Activated naive CD8-positive, alpha-beta T cell treated with anti-CD3 and anti-CD28 coated beads, Interleukin-2, amount 10 ng/mL, durations not matched to agents 7 days and 5 days (primary cell): ENCODE results near the gene SOD2. TPM values are rescaled to one million over a fixed set of nuclear protein-coding genes. Genes with fewer than 3 reads are reported as not detected.
A peak's percentile ranks its signal among the peaks of the same experiment; 100 is the strongest.

Experiments used
- ATAC-seq: fragments of 150-1000 bp; cut with Tn5 transposase; one replicate; pipeline ENCODE4 v1.10.0; 2021; ENCODE audit warnings: low read depth, moderate library complexity
- POLR2A ChIA-PET: fragments of 350-600 bp; sonication (Branson Sonifier 250); formaldehyde crosslinking; loops from one replicate; lab custom pipeline; 2021; ENCODE audit warnings: antibody characterized with exemption; lab: Charles Lee
- DNase-seq: peaks from one replicate; pipeline ENCODE4 v3.0.0; 2021
- H3K27ac Mint-ChIP-seq: one replicate; pipeline ENCODE4 v1.8.0; 2022; ENCODE audit warnings: mild to moderate bottlenecking, mixed read lengths
- H3K27me3 Mint-ChIP-seq: one replicate; pipeline ENCODE4 v1.8.0; 2022; ENCODE audit warnings: mild to moderate bottlenecking, moderate library complexity, mixed read lengths
- H3K36me3 Mint-ChIP-seq: one replicate; pipeline ENCODE4 v1.8.0; 2021; ENCODE audit warnings: mild to moderate bottlenecking, mixed read lengths
- H3K4me1 Mint-ChIP-seq: one replicate; pipeline ENCODE4 v1.8.0; 2021; ENCODE audit warnings: mixed read lengths
- H3K4me3 Mint-ChIP-seq: one replicate; pipeline ENCODE4 v1.8.0; 2022; ENCODE audit warnings: mild to moderate bottlenecking, moderate library complexity, mixed read lengths
- H3K9me3 Mint-ChIP-seq: one replicate; pipeline ENCODE4 v1.8.0; 2021; ENCODE audit warnings: mixed read lengths
- total RNA-seq, 2 experiments: library from RNA; stranded (reverse); gene quantifications; one replicate each; pipeline ENCODE4 v1.2.3, GENCODE V29; 2021

SOD2 gene
- total RNA-seq, 2 experiments from 2014 or later = 68.4 to 72.1 TPM

DNA sequence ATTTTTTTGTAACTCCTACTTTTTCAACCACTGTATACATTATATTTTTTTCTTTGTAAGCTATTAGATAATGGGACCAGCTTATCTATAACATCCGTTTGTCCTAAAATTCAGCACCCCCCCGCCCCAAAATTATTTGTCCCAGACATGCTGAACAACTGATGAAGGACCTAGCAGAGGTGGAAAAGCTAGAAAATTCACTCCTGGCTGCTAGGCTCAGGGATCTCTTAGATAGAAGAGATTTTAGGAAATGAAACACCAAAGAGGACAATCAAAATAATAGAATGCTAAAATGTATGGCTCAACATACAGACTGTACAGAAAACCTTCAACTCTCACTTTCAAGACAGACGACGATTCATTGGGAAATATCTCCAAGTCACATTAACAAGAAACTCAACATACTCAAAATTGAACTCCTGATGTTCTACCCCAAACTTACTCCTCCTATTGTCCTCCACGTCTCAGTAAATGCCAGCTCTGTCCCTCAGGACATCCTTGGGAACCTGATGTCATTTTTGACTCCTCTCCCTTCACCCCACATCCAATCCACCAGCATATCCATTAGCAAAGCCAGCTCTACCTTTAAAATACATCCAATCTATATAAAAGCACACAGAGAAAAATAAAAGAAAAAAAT is 4.7 kb downstream of the SOD2 start:
- Mint-ChIP-seq H3K27ac (no peak overlapping the region), H3K9me3 (no peaks in the 10 kb centered on the region), H3K36me3 (peaks cover 30% of the 10 kb centered on the region), H3K4me1 (peaks cover 33% of the 10 kb centered on the region), H3K4me3 (no peak overlapping the region), H3K27me3 (no peaks in the 10 kb centered on the region)
- POLR2A ChIA-PET = interaction anchor here (1.3 kb wide), 1 partner anchor 38 kb away, joined by 3 read pairs; no protein-coding TSS in a partner anchor
- DNase-seq (no peak), ATAC-seq (no peak)

DNA sequence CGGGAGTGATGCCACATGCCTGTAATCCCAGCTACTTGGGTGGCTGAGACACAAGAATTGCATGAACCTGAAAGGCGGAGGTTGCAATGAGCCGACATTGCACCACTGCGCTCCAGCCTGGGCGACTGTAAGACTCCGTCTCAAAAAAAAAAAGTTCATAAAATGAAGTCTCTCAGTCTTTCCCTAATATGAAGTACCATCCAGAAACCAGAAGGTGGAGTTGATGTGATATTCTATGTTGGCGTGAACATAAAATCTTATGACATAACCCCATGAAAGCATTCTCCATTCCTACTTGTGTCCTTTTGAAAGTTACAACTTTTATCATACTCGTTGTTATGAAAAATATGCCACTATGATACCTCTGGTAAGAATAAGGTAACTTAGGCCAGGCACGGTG is 5.7 kb downstream of the SOD2 start:
- H3K4me1 Mint-ChIP-seq = peaks cover 33% of the 10 kb centered on the region
- no peaks in the 10 kb centered on the region for H3K9me3 Mint-ChIP-seq
- H3K27me3 Mint-ChIP-seq = no peaks in the 10 kb centered on the region
- DNase-seq (no peak), ATAC-seq (no peak)
- peaks cover 31% of the 10 kb centered on the region for H3K36me3 Mint-ChIP-seq
- H3K4me3 Mint-ChIP-seq = no peak overlapping the region
- no peak overlapping the region for H3K27ac Mint-ChIP-seq
- POLR2A ChIA-PET = no interaction called here

DNA sequence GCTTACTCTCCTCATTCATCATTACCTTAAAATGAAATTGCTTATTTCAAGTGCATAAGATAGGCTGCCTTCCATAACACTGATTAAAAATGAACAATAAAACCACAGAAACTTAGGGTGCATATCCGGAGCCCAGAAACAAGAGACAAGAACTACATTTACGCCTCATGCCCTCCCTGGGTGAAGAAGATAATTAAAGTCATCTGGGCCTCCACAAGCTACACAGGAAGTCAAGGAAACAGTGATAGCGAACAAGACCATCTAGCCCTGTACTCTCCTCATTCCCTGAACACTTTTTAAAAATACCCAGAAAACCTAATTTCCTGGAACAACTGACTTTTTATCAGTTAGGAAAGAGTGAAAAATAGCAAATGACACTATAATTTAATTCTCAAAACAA is 6.3 kb downstream of the SOD2 start:
- no peak for DNase-seq
- no peaks in the 10 kb centered on the region for H3K27me3 Mint-ChIP-seq
- H3K4me1 Mint-ChIP-seq = peaks cover 28% of the 10 kb centered on the region
- peaks cover 31% of the 10 kb centered on the region for H3K36me3 Mint-ChIP-seq
- ATAC-seq = peak; percentile 38
- H3K4me3 Mint-ChIP-seq = no peak overlapping the region
- no peak overlapping the region for H3K27ac Mint-ChIP-seq
- POLR2A ChIA-PET = no interaction called here
- no peaks in the 10 kb centered on the region for H3K9me3 Mint-ChIP-seq

DNA sequence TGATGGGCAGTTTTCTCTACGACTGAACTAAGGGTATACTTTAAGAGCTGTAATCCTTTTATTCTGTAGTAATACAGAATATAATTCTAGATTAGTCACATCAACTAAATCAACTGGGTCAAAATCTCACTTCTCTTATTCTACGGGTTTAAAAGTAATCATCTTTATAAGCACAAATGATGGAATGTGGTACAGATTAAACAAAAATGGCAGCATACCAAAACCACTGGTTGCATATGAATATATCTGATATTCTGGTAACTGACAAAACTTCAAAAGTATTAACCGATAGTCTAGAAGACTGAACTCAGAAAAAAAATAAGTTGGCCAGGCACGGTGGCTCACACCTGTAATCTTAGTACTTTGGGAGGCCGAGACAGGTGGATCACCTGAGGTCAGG is 7.0 kb downstream of the SOD2 start:
- peaks cover 27% of the 10 kb centered on the region for H3K36me3 Mint-ChIP-seq
- H3K27ac Mint-ChIP-seq = no peak overlapping the region
- ATAC-seq = no peak
- POLR2A ChIA-PET = no interaction called here
- no peak for DNase-seq
- no peaks in the 10 kb centered on the region for H3K27me3 Mint-ChIP-seq
- H3K4me3 Mint-ChIP-seq = no peak overlapping the region
- peaks cover 23% of the 10 kb centered on the region for H3K4me1 Mint-ChIP-seq
- no peaks in the 10 kb centered on the region for H3K9me3 Mint-ChIP-seq

DNA sequence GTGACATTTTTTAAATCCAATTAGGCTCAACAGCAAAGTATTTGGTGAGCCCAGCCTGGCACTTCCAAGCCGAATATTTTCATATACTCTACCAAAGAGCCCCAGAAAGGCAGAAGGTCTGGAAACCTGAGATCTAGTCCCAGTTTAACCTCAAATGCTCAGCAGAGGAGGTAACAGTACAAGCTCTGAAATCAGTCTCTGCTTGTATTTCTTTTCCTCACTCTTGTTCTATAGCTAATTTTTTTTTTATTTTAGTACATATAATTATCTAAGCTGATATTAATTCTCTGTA is 9.1 kb downstream of the SOD2 start:
- Mint-ChIP-seq H3K27ac (no peak overlapping the region), H3K27me3 (no peaks in the 10 kb centered on the region), H3K4me3 (no peak overlapping the region), H3K36me3 (peaks cover 27% of the 10 kb centered on the region), H3K9me3 (no peaks in the 10 kb centered on the region), H3K4me1 (peaks cover 21% of the 10 kb centered on the region)
- POLR2A ChIA-PET = no interaction called here
- ATAC-seq = no peak
- no peak for DNase-seq

DNA sequence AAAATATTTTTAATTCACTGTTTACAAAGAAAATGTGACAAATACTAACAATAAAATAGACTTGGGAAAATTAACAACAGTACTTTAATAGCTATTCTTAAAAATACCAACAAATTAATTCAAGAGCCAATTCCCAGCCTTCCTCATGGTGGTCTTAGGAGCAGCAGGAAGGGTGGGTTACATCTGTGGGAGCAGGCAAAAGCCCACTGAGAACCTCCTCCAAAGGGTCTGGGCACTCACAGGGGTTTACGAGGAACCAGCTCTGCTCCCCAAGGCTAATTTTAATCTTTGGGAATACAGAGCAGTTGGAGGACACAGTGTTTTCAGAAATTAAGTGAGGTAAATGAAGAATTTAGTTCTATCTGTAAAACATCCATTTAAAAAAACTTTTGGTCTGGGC is 10.2 kb downstream of the SOD2 start:
- H3K27ac Mint-ChIP-seq = no peak overlapping the region
- ATAC-seq (no peak), DNase-seq (no peak)
- H3K36me3 Mint-ChIP-seq = peaks cover 26% of the 10 kb centered on the region
- H3K4me3 Mint-ChIP-seq = no peak overlapping the region
- no peaks in the 10 kb centered on the region for H3K27me3 Mint-ChIP-seq
- POLR2A ChIA-PET = interaction anchor here (0.5 kb wide), 1 partner anchor 577 kb away, joined by 3 read pairs; no protein-coding TSS in a partner anchor
- no peaks in the 10 kb centered on the region for H3K9me3 Mint-ChIP-seq
- H3K4me1 Mint-ChIP-seq = peaks cover 13% of the 10 kb centered on the region

DNA sequence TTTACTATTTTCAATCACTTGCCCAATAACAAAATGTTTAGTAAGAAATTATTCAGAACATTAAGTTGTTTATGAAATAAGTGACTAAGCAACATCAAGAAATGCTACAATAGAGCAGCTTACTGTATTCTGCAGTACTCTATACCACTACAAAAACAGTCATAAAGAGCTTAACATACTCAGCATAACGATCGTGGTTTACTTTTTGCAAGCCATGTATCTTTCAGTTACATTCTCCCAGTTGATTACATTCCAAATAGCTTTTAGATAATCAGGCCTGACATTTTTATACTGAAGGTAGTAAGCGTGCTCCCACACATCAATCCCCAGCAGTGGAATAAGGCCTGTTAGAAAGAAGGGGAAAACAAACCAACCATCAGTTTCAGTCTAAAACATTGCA is 10.7 kb downstream of the SOD2 start:
- no peak for DNase-seq
- peaks cover 10% of the 10 kb centered on the region for H3K4me1 Mint-ChIP-seq
- H3K27me3 Mint-ChIP-seq = no peaks in the 10 kb centered on the region
- no peak overlapping the region for H3K27ac Mint-ChIP-seq
- ATAC-seq = no peak
- H3K9me3 Mint-ChIP-seq = no peaks in the 10 kb centered on the region
- POLR2A ChIA-PET = interaction anchor here (0.5 to 1.4 kb wide), 2 partner anchors 10 to 576 kb away, joined by 3 read pairs; no protein-coding TSS in a partner anchor
- peaks cover 23% of the 10 kb centered on the region for H3K36me3 Mint-ChIP-seq
- no peak overlapping the region for H3K4me3 Mint-ChIP-seq

DNA sequence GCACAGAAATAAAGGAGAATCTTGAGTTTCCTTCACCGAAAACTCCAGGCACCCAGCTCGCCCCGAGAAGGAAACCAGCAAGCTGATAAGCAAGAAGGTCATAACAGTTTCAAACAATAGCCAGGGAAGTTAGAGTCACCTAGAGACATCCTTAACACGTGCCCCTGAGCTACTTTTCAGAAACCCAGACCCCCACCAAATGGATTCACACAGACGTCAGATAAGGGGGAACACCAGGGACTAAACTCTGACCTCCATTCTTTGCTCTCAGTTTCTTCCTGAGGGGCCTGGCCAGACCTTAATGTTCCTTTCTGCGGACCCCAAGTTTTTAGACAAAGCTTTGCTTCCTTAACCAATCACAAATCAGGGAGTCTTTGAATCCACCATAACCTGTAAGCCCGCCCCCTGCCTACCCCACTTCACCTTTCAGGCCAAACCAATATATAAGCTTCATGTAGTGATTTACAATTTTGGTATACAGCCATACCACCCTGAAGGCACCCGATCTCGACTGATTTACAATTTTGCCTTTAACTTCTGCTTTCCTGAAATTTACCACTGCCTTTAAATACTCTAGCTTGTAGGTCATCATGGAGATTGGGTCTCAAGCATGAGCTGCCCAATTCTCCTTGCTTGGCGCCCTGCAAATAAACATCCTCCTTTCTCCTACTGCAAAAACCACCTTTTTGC is 11.7 kb downstream of the SOD2 start:
- POLR2A ChIA-PET = interaction anchor here (0.7 to 1.4 kb wide), 2 partner anchors 11 to 45 kb away, joined by 3 to 4 read pairs; partner anchors contain the start of gene WTAP
- H3K27ac Mint-ChIP-seq = no peak overlapping the region
- DNase-seq (no peak), ATAC-seq (no peak)
- no peak overlapping the region for H3K4me3 Mint-ChIP-seq
- H3K36me3 Mint-ChIP-seq = peaks cover 22% of the 10 kb centered on the region
- no peaks in the 10 kb centered on the region for H3K9me3 Mint-ChIP-seq
- peaks cover 4% of the 10 kb centered on the region for H3K4me1 Mint-ChIP-seq
- no peaks in the 10 kb centered on the region for H3K27me3 Mint-ChIP-seq

DNA sequence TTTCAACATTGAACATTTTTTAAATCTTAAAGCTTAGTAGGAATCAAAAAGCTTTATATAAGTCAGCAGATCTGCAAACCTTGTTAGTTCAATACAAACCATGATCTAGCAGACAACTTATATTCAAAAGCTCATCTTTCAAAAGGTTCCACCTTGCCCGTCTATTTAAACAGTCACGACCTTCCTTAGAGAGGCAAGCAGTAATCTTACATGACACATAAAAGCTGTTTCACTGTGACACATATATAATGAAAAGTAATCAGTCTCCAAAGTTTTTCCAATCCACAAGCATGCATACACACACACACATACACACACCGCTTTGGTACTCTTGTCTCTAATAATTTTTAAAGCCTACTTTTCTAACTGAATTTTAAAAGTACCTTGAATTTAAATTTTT is 12.9 kb downstream of the SOD2 start:
- peak overlapping the region; percentile 1 for H3K27ac Mint-ChIP-seq
- POLR2A ChIA-PET = no interaction called here
- H3K36me3 Mint-ChIP-seq = peaks cover 27% of the 10 kb centered on the region
- H3K4me1 Mint-ChIP-seq = peaks cover 6% of the 10 kb centered on the region
- no peak overlapping the region for H3K4me3 Mint-ChIP-seq
- no peaks in the 10 kb centered on the region for H3K27me3 Mint-ChIP-seq
- no peak for ATAC-seq
- H3K9me3 Mint-ChIP-seq = peaks cover 3% of the 10 kb centered on the region
- no peak for DNase-seq

DNA sequence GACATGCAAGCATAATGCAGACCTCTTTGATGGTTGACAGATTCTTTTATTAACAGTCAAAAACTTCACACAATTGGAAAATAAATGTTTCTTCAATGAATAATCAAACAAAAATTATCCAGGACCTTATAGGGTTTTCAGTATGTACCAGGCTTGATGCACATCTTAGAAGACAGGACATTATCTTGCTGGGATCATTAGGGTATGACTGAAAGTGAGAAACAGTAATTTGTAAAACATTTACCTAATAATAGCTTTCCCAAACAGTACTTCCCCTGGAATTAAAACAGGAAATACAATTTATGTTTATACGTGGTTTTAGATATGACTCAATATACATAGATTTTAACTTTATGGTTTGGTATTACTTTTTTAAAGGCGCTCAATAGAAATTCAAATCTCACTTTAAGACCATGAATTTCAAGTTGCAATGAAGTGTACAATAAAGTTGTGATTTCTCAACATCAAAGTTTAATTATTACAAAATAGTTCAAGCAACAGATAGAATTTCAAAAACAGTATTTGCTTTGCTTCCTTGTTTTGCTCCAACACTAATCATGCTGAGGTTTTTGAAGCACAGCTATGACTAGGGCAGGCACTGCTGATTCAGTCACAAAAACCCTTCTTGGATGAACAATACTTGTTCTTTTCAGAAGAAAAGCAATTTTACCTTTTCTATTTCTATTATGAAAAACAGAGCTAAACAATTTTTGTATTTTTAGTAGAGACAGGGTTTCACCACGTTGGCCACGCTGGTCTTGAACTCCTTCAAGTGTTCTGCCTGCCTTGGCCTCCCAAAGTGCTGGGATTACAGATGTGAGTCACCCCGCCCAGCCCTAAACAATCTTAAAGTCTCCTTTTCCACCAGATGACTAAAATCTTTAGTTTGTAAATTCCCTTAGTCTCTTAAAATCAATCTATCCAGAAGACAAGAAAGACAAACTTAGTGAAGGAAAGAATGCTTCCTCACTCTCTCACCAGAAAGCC is 13.7 kb downstream of the SOD2 start:
- Mint-ChIP-seq H3K36me3 (peaks cover 24% of the 10 kb centered on the region), H3K4me1 (peaks cover 6% of the 10 kb centered on the region), H3K27me3 (no peaks in the 10 kb centered on the region), H3K27ac (peak overlapping the region; percentile 1), H3K9me3 (peaks cover 4% of the 10 kb centered on the region), H3K4me3 (no peak overlapping the region)
- POLR2A ChIA-PET = no interaction called here
- no peak for ATAC-seq
- no peak for DNase-seq

DNA sequence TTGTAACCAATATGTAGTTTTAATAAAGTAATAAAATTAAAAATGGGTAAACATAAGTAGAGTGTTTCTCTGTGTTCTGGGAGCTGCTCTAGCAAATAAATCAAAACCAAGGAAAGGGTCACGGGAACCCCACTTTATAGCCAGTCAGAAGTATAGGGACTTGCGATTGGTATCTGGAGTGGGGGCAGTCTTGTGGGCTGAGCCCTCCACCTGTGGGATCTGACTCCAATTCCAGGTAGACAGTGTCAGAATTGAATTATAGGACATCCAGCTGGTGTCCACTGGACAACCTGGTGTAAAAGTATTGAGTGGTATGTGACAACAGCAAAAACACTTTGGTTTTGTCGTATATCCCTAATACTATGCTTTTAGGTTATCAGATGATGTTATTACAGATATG is 14.5 kb downstream of the SOD2 start:
- ATAC-seq (no peak), DNase-seq (no peak)
- POLR2A ChIA-PET = no interaction called here
- H3K36me3 Mint-ChIP-seq = peaks cover 22% of the 10 kb centered on the region
- H3K4me3 Mint-ChIP-seq = no peak overlapping the region
- H3K9me3 Mint-ChIP-seq = peaks cover 4% of the 10 kb centered on the region
- H3K27me3 Mint-ChIP-seq = no peaks in the 10 kb centered on the region
- peaks cover 6% of the 10 kb centered on the region for H3K4me1 Mint-ChIP-seq
- H3K27ac Mint-ChIP-seq = no peak overlapping the region

DNA sequence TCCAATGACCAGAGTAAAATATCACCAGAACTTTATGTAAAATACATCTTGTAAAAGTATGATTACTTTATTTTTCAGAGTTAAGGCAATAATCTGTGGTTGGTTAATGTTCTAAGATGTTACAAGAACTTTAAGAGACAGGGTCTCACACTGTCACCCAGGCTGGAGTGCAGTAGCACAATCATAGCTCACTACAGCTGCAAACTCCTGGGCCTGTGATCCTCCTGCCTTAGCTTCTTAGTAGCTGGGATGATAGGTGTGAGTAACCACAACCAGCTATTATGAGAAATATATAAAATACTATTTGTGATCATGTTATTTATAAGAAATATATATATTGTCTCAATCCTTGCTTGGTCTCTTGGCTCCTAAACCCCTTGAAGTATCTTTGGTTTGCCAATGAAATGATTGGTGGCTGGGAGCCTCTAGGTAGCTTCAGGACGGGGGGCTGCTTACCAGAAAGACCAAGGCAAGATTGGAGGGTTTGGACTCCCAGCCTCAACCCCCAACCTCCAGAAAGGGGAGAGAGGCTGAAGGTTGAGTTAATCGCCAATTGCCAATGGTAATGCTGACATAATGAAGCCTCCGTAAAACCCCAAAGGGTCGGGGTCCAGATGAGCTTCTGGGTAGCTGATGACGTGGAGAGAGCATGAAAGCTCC is 15.4 kb downstream of the SOD2 start:
- Mint-ChIP-seq H3K4me3 (no peak overlapping the region), H3K27me3 (no peaks in the 10 kb centered on the region), H3K36me3 (peaks cover 22% of the 10 kb centered on the region), H3K9me3 (peaks cover 4% of the 10 kb centered on the region), H3K27ac (no peak overlapping the region), H3K4me1 (peaks cover 6% of the 10 kb centered on the region)
- POLR2A ChIA-PET = no interaction called here
- ATAC-seq = no peak
- DNase-seq = no peak

DNA sequence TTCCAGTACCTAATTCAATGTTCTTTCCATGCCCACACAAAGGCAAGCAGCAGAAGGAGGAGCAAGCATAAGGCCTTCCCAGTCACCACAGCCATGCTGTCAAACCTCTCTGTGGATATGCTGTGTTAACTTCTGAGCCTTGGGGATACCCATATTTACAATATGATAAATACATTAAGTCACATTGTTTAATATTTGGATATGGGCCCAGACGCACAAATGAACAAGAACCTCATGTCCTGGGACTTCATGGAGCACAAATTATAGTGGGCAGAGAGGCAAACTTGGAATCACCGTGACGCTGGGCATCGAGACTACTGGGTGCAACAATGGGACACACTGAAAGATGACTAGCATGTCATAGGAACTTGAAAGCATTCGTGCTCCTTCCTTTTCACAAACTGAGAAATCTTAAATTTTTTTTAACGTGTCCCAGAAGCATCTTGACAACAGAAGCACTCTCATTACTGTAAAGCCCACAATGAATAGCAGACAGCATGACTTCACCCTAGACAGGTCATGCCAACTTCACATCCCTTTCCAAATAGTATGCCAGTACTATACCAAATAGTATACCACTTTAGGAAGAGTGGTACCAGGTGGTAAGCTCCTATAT is 16.0 kb downstream of the SOD2 start:
- POLR2A ChIA-PET = no interaction called here
- H3K4me3 Mint-ChIP-seq = no peak overlapping the region
- peaks cover 21% of the 10 kb centered on the region for H3K36me3 Mint-ChIP-seq
- no peak overlapping the region for H3K27ac Mint-ChIP-seq
- peaks cover 4% of the 10 kb centered on the region for H3K9me3 Mint-ChIP-seq
- no peak for ATAC-seq
- peaks cover 6% of the 10 kb centered on the region for H3K4me1 Mint-ChIP-seq
- no peak for DNase-seq
- H3K27me3 Mint-ChIP-seq = no peaks in the 10 kb centered on the region
